Measurements from ENCODE around the gene PAGE4. TPM values are rescaled to one million over a fixed set of nuclear protein-coding genes. Genes with fewer than 3 reads are reported as not detected.

Gene PAGE4
- total RNA-seq, 4 donors from 2014 or later, result not detected

GRCh38 chrX:49850028-49850427 is 20.9 kb downstream of the PAGE4 start:
- no peaks in the 10 kb centered on the region for H3K36me3 ChIP-seq
- H3K4me1 ChIP-seq, result no peaks in the 10 kb centered on the region
- no peak for DNase-seq (ENCODE audit: low spot score in 2 of 2)
- TF ChIP-seq POLR2AphosphoS5 (IDR thresholded peaks at IDR 0.05) (no peak), POLR2A (IDR thresholded peaks at IDR 0.05) (no peak), EP300 (IDR thresholded peaks at IDR 0.05) (no peak)
- TF ChIP-seq, protein P1, sequence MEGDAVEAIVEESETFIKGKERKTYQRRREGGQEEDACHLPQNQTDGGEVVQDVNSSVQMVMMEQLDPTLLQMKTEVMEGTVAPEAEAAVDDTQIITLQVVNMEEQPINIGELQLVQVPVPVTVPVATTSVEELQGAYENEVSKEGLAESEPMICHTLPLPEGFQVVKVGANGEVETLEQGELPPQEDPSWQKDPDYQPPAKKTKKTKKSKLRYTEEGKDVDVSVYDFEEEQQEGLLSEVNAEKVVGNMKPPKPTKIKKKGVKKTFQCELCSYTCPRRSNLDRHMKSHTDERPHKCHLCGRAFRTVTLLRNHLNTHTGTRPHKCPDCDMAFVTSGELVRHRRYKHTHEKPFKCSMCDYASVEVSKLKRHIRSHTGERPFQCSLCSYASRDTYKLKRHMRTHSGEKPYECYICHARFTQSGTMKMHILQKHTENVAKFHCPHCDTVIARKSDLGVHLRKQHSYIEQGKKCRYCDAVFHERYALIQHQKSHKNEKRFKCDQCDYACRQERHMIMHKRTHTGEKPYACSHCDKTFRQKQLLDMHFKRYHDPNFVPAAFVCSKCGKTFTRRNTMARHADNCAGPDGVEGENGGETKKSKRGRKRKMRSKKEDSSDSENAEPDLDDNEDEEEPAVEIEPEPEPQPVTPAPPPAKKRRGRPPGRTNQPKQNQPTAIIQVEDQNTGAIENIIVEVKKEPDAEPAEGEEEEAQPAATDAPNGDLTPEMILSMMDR (IDR thresholded peaks at IDR 0.05), result no peak
- H3K27me3 ChIP-seq, result no peaks in the 10 kb centered on the region
- H3K4me3 ChIP-seq, result no peak overlapping the region
- H3K27ac ChIP-seq, result no peak overlapping the region
- WGBS, result 50% methylated on average over 1 of the region's 1 CpG
- no peaks in the 10 kb centered on the region for H3K9me3 ChIP-seq

DNA sequence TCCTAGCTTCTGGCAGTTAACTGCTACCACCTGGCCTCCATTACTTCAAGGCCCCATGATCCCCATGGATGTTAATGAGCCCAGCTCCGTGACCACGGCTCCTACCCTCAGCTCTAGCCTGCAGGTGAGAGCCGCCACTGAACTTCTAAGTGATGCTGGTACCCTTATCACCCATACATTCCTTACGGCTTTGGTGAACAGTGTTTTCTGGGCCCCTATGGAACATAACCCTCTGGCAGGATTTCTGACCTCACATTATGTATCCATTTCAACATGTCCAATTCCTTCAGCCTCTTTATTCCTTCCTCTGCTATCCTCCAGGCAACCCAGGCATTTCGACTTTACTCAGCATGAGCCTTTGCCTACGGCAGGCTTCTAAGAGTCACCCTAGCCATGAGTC is 24.6 kb downstream of the PAGE4 start:
- Histone ChIP-seq H3K9me3 (no peaks in the 10 kb centered on the region), H3K36me3 (no peaks in the 10 kb centered on the region), H3K27me3 (no peaks in the 10 kb centered on the region), H3K4me1 (no peaks in the 10 kb centered on the region), H3K4me3 (no peak overlapping the region), H3K27ac (no peak overlapping the region)
- WGBS, result 82% methylated on average over 6 of the region's 6 CpGs
- DNase-seq (ENCODE audit: low spot score in 2 of 2), result no peak
- TF ChIP-seq POLR2A (IDR thresholded peaks at IDR 0.05), result no peak
- TF ChIP-seq POLR2AphosphoS5 (IDR thresholded peaks at IDR 0.05), result no peak
- no peak for TF ChIP-seq EP300 (IDR thresholded peaks at IDR 0.05)
- TF ChIP-seq, protein P1 (IDR thresholded peaks at IDR 0.05), result no peak

DNA sequence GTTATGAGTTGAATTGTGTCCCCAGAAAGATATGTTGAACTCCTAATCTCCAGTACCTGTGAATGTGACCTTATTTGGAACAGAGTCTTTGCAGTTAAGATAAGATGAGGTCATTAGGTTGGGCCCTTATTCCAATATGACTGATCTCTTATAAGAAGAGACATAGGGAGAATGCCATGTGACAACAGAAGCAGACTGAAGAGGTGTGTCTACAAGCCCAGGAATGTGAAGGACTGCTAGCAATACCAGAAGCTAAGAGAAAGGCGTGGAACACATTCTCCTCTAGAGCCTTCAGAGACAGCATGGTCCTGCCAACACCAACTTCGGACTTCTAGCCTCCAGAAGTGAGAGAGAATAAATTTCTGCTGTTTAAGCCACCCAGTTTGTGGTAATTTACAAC is 27.7 kb downstream of the PAGE4 start:
- DNase-seq (ENCODE audit: low spot score in 2 of 2), result no peak
- 58% methylated on average over 2 of the region's 2 CpGs for WGBS
- no peaks in the 10 kb centered on the region for H3K27me3 ChIP-seq

GRCh38 chrX:49858341-49858740 is 29.2 kb downstream of the PAGE4 start:
- no peak overlapping the region for H3K27ac ChIP-seq
- H3K4me1 ChIP-seq, result no peaks in the 10 kb centered on the region
- H3K4me3 ChIP-seq, result no peak overlapping the region
- no peaks in the 10 kb centered on the region for H3K9me3 ChIP-seq
- no peaks in the 10 kb centered on the region for H3K27me3 ChIP-seq
- no peak for TF ChIP-seq EP300 (IDR thresholded peaks at IDR 0.05)
- TF ChIP-seq POLR2A (IDR thresholded peaks at IDR 0.05), result no peak
- TF ChIP-seq, protein P1 (IDR thresholded peaks at IDR 0.05), result no peak
- TF ChIP-seq POLR2AphosphoS5 (IDR thresholded peaks at IDR 0.05), result no peak
- 45% methylated on average over 2 of the region's 2 CpGs for WGBS
- H3K36me3 ChIP-seq, result no peaks in the 10 kb centered on the region
- DNase-seq (ENCODE audit: low spot score in 2 of 2), result no peak

More for the DNA sequence above, 27.7 kb downstream of the PAGE4 start:
- Histone ChIP-seq H3K36me3 (no peaks in the 10 kb centered on the region), H3K4me3 (no peak overlapping the region), H3K9me3 (no peaks in the 10 kb centered on the region), H3K27ac (no peak overlapping the region), H3K4me1 (no peaks in the 10 kb centered on the region)
- no peak for TF ChIP-seq POLR2AphosphoS5 (IDR thresholded peaks at IDR 0.05)
- TF ChIP-seq, protein P1 (IDR thresholded peaks at IDR 0.05), result no peak
- TF ChIP-seq POLR2A (IDR thresholded peaks at IDR 0.05), result no peak
- TF ChIP-seq EP300 (IDR thresholded peaks at IDR 0.05), result no peak

- Histone ChIP-seq H3K4me1 (no peaks in the 10 kb centered on the region), H3K36me3 (no peaks in the 10 kb centered on the region), H3K4me3 (no peak overlapping the region), H3K9me3 (no peaks in the 10 kb centered on the region), H3K27me3 (no peaks in the 10 kb centered on the region), H3K27ac (no peak overlapping the region)
- WGBS, result 84% methylated on average over 1 of the region's 1 CpG
- no peak for TF ChIP-seq POLR2A (IDR thresholded peaks at IDR 0.05)
- TF ChIP-seq, protein P1 (IDR thresholded peaks at IDR 0.05), result no peak
- no peak for TF ChIP-seq POLR2AphosphoS5 (IDR thresholded peaks at IDR 0.05)
- TF ChIP-seq EP300 (IDR thresholded peaks at IDR 0.05), result no peak
- no peak for DNase-seq (ENCODE audit: low spot score in 2 of 2)
Observed at GRCh38 chrX:49859491-49859890, 30.4 kb downstream of the PAGE4 start.
